NCI-H146 (cell line): ENCODE results near the gene TMEM184C.
A peak's percentile ranks its signal among the peaks of the same experiment; 100 is the strongest.

Experiments used
- DNase-seq: peaks from one replicate; lab custom pipeline; 2025; lab: John Stamatoyannopoulos, UW

The TMEM184C gene

DNA sequence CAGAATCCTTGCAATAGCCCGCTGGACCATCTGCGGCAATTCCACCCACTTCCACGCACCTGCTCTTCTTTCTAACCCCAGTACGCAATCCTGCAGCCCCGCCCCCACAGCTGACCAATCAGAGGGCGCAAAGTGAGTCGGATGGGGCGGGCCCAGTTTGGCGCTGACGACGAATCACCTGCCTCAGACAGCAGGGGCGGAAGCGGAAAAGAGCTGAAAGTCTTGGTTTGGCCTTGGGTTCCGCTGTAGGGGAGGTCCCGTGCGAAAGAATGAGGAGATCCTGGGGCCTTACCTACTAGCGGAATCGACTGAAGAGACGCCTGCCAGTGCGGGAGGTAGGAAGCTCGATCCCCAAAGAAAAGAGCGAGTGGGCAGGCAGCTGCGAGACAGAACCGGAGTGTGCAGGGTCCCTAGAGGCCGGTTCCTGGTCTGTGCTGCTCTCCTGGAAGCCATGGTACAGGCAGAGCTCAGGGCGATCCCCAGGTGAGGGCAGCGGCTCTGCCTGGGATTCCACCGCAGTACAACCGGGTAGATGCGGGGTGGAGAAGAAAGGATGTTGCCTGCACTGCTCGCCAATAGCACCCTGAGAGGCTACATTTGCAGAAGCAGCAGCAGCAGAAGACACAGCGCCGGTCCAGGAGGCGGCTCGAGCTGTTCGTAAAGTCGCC lies at the start of gene TMEM184C:
Gene TMEM184C (plus strand): TSS at position 225 of the 668 bp plus-strand sequence. CDS start 560 bp downstream, outside the sequence.
- DNase-seq = peak; percentile 93

DNA sequence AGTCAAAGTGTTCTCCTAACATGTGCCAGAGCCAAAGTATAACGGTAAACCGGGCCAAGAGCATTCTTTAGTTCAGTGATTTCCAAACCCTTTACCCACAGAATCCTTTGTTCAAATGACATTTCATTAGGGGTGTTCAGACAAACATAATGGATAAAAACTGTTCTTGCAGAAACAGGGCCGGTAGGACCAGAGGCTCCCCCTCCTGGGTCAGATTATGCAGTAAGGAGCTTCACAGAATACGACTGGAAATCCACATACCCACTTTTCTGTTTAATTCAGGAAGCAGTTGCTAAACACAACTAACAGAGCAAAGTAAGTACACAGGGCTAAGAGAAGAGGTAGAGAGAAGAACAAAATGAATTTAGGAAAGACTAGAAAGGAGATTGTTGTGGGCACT lies 46.6 kb upstream of the TMEM184C start:
- DNase-seq = no peak

DNA sequence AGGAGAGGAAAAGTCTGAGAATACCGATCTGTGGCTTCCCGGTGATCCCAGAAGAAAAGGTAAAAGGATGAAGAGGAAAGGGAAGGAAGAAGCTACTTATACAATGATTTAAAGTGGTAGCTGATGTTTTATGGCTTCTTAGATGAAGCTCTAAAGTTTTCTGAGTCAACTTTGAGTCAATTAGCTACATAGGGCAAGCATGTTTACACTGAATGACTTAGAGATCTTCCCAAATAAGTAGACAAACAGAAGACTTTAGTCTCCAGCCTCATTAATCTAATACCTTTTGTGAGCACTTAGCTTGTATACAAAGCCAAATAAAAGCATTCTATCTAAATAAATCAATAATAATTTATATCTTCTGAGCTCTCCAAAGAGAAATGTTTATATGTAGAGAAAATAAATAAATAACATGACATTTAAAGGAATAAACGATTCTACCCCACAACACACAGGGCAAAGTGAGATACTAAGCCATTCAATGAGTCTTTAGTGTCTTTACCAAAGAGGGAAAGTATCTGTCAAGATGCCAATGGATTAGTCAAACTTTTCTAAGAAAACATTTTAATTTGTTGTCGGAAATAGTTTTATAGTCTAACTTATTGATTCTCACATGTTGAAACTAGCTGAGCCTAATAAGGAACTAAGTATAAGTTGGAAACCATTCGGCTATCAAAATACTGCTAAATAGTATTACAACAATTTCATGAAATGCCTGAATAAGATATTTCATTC lies 46.0 kb upstream of the TMEM184C start:
- no peak for DNase-seq

DNA sequence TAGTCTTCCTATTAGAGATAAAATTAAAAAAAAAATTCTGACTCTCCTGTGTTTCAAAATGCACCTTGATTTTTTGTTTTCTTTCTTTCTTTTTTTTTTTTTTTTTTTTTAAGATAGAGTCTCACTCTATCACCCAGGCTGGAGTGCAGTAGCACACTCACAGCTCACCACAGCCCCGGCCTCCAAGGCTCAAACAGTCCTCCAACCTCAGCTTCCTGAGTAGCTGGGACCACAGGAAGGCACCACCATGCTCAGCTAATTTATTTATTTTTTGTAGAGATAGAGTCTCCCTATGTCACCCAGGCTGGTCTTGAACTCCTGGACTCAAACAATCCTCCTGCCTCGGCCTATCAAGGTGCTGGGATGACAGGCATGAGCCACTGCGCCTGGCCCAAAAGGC lies 41.1 kb upstream of the TMEM184C start:
- no peak for DNase-seq

DNA sequence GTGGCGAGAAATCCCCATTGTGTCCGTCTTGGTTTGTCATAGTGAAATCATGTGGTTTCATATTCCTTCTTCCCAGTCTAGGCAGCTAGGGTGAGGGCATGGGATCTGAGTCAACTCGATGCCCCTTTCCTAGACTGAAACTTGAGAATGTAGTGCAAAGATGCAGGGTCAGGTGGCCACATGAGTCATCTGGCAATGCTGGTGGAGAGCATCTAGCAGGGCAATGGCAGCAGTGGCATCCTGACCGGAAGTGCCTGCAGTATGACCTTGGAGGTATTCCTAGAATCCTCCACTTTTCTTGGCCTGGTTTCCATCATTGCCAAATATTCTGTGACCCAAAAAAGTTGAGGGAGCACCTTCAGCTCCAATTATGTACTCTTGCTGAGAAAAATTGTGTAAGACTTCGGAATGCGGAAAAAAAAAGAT lies 39.1 kb upstream of the TMEM184C start:
- no peak for DNase-seq

DNA sequence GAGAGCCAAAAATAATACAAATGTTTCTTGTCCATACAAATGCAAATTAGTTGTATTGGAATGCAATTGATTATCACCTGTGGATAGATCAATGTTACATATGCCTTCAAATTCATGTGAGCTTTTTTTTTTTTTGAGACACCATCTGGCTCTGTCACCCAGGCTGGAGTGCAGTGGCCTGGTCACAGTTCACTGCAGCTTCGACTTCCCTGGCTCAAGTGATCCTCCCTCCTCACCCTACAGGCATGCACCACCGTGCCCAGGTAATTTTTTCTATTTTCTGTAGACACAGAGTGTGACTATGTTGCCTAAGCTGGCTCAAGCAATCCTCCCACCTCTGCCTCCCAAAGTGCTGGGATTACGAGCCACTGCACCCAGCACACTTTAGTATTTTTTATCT lies 38.6 kb upstream of the TMEM184C start:
- DNase-seq = no peak

DNA sequence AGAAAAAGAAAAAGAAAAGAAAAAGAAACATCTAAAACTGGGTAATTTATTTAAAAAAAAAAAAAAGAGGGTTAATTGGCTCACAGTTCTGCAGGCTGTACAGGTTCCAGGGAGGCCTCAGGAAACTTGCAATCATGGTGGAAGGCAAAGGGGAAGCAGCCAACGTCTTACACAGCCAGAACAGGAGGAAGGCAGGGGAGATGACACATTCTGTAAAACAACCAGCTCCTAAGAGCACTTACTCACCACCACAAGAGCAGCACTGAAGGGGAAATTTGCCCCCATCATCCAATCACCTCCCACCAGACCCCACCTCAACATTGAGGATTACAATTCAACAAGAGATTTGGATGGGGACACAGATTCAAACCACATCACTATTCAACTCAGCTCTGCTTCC lies 36.8 kb upstream of the TMEM184C start:
- no peak for DNase-seq

DNA sequence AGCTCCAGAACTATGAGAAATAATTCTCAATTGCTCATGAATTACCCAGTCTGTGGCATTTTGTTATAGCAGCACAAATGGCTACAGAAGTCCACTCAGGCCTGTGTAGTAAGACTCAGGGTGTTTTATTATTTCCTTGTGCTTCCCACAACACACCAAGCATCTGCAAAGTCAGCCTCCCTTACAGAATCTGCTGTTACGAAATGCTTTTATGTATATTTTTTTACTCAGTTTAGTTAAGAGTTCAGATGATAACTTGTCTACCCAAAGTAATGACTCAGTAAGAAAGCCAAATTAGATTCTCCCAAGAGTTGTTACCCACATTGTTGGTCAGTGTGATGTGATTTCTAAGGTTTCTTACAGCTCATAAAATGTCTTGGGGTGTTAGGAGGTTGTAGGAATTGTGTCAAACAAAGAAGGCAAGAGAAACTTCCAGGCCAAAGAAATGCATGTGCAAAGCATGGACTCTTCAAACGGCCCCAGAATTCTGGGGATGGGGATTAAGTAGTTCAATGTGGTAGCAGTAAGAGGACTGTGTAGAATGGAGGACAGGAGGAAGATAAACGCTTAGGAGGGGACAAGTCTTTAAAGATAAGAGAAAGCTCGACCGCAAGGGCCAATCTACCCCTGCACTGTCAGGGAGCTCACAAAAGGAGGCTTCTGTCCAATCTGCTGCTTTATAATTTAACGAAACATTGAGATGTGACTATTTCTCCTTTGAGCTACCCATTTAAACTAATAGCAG lies 35.4 kb upstream of the TMEM184C start:
- no peak for DNase-seq

DNA sequence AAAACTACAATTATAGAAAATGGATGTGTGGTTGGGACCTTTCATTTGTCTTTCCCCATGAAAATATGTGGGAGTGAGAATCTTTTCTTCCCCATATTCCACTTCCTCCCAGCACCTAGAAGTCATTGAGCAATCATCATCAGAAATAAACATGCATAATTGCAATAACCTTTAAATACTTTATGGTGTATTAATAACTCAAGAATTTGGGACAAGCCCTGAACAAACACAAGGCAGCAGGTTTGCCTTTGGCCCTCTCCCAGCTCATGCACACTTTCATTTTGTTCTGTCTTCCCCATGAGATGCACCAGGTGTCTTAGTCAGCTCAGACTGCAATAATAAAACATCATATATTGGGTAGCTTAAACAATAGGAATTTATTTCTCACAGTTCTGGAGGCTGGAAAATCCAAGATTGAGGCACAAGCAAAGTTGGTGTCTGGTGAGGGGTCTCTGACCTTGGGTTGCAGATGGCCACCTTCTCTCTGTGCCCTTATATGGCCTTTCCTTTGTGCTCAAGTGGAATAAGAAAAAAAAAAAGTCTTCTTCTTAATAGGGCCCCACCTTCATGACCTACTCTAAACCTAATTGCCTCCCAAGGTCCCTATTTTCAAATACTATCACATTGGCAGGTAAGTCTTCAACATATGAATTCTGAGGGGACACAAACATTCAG lies 34.7 kb upstream of the TMEM184C start:
- DNase-seq = no peak

DNA sequence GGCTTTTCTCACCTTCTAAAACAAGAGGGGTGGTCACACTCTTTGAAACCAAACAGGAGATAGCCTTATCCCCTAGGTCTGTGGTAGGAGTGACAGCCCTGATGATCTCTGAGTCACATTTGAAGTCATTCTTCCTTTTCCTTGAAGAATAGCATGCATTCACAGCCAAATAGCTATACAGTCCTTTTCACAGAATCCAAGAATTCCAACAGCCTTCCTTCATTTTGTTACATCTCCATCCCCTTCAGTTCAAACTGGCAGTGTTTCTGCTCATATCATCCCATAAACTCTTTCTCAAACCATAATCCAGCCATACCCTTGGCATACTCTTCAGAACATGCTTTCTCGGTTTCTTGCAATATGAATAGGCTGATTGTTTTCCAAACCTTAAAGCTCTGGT lies 33.3 kb upstream of the TMEM184C start:
- DNase-seq = no peak

DNA sequence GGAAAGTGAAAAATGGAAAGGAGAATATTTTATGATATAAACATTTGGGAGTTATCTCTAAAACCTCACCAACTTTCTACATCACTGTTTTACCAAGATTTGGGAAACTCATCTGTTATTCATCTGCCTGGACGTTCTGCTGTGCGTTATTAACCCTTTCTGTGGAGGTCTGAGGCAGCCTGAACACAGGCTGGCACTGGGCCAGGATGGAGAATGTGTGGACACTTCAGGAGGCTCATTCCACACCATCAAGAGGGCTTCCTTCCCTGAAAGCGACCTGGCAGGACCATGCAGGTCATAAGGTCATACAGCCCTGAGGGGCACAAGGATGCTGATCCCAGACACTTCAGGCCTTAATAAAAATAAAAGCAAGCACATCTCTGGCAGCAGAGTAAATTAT lies 31.2 kb upstream of the TMEM184C start:
- no peak for DNase-seq

DNA sequence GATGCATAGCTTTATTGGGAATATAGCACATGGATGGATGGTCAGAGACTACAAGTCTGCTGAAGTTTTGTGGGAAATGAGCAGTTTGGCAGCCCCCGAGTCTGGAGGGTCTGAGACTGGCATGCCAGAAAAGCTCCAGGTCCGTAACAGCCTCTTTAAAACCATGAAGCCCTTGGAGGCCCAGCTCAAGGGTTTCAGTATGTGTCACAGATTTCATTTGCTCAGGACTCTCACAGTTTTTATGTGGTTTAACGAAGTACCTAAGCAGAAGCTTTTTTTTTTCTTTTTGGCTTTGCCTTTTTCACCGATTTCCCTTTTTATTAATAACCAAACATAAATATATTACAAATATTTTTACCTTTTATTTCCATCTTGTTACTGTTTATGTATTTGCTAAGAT lies 30.6 kb upstream of the TMEM184C start:
- DNase-seq = no peak

DNA sequence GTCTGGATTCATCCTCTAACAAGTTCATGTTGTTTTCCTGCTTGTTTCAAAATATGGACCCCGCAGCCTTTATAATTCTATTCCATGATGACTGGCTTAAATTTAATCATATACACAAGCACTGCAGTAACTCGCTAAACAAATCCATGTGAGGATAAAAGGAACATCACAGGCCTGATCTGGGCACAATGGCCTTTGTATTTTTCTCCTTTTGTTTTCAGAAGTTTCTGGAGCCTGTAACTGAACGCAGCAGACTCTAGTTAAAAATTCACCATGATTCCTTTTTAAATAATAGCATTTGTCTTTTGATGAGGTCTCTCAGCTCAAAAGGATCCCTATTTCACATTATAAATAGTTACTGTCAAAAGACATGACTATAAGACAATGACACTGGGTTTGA lies 30.2 kb upstream of the TMEM184C start:
- no peak for DNase-seq

DNA sequence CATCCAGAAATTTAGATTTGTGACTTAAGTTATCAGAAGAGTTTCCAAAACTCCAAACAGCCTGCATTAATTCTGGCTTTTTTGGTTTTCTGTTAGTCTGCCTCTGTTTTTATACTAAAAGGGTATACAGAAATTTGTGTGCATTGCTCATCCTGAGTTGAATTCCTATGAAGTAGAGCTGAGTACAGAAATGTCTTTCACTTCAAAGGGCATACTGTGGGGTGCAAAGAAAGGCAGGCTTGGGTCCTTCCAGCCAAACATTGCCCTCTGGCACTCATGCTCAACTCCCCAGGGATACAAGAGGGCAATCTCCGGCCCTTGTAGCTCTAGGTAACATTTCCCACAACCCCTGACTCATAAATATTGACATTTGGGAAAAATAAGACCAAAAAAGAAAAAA lies 27.6 kb upstream of the TMEM184C start:
- no peak for DNase-seq

DNA sequence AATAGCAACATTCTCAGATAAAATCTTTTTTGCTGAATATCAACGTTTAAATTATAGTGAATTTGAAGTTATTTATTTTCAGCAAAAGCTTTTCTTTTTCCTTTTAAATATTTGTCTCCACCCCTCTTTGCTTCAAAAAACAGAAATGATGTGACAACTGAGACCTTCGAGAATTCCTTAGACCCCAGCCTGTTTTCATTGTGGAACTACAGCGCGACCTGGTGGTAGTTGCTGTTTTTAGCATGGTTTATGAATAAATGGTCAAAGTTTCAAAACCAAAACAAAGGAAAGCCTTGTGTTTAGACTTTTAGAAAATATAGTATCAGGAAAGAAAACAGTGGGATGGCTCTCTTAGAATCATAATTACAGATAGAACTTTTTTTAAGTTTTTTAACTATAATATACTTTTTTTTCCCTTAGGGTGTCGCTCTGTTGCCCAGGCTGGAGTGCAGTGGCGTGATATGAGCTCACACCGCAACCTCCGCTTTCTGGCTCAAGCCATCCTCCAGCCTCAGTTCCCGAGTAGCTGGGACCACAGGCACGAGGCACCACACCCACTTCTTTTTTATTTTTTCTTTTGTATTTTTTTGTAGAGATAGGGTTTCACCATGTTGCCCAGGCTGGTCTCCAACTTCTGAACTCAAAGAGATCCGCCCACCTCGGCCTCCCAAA lies 26.8 kb upstream of the TMEM184C start:
- DNase-seq = no peak

DNA sequence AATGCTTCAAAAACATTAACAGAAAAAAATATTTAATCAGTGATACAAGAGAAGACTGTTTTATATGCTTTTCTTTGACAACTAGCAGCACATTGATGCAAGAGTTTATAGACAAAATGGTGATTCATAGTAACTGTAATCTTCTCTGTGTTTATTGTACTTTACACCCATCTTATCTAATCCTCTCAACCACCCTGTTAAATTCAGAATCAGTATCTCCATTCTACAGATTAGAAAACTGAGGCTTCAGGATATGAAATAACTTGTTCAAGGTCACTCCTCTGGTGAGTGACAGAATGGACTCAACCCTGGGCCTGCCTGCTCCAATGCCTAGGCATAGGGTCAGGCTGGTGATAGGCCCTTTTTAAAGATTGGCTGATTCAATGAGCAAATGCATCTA lies 26.1 kb upstream of the TMEM184C start:
- no peak for DNase-seq

DNA sequence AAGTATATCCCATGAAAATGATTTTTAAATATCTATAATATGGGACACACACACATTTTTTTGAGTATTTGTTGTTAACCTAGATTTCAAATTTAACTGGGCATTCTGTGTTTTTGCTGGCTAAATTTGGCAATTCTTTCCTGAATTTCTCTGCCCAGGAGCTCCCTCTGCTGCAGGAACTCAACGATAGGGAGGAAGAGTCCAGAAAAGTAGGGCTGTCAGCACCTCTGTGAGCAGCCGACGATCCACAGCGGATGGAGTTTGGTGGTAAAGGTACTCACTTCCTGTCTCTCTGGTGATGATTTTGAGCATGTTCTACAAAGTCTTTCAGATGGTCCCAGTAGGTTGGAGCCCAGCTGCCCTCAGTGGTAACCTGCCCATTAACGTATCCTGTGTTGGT lies 23.1 kb upstream of the TMEM184C start:
- no peak for DNase-seq

DNA sequence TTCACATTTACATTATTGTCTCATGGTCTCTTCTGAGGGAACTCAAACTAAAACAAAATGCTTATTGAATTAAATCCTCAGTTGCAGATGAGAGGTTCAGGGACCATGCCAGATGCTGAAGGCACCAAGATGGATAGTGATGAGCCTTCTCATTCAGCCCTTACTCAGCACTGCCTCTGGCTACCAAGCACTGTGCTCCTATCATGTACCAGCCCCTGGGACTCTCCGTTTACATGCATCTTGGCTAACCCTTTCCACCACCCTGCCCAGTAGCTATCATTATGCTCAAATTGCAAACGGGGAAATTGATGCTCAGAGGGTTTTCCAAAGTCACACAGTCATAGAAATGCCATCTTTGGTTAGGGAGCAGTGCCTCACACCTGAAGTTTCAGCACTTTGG lies 22.6 kb upstream of the TMEM184C start:
- DNase-seq = no peak

DNA sequence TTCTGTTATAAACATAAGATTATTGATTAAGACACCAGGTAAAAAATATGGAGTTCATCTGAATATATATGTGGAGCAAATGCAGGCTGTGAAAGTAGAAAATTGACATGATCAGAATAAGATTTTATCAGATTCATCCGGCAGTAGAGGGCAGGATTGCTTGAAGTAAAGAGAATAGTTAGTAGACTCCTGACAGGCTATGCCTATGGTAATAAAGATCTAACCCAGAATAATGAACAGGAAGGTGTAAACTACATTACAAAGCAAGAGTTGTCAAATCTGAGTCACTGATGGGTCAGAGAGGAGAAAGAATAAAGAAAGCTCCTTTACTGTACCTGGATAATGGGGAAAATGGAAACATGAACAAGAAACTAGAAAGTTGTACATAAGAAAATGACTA lies 20.8 kb upstream of the TMEM184C start:
- no peak for DNase-seq

DNA sequence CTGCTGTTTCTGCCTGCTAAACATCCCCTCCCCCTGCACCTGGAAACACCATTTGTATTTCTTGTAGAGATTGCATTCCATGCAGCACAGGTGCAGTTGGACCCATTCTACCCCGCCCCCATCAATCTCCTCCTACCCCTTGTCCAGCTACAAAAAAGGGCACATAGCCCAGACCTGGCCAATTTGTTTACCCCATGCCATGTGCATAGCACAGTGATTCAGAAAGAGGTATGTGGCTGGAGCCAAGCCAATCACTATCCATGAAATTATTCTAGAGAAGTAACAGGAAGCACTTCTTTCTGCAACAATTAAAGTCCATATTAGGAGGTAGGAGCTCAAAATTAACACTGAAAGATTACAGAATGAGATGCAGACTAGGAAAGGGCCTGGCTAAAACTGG lies 20.2 kb upstream of the TMEM184C start:
- DNase-seq = no peak

DNA sequence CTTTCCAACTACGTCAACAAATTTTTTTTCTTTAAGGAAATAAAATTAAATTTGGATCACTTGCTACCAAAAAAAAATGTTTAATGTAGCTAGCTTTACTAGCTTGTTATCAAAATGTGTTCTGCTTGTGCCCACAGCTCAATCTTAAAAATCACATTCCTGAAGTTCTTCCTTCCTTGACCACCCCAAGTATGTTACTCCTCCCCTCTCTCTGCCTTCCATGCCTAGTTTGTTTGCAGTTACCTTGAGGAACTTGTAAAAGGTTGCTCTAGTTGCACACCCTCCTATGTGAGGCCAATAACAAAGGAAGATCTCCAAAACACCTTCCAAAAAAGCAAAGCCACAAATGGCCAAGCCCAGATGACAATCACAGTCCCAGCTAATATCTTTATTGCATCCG lies 19.6 kb upstream of the TMEM184C start:
- no peak for DNase-seq

DNA sequence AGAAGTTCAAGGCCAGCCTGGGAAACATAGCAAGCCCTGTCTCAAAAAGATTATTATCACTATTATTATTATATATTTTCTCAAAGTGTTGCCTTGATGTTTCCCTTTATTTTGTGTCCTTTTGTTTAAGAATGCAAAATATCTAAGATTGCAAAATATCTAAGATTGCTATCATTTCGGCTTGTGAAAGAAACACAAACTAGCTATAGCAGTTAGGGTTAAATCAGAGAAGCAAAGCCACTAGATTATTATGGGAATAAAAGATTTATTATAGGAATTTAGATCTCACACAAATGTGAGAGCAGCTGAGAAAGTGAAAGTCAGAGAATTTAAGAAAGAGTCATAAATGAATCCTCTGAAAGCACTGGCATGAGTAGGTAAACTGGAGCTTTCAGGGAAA lies 18.0 kb upstream of the TMEM184C start:
- DNase-seq = no peak
